ENCODE data around the gene GABBR2. TPM values are rescaled to one million over a fixed set of nuclear protein-coding genes. Genes with fewer than 3 reads are reported as not detected.

The GABBR2 gene
- total RNA-seq, 4 donors from 2014 or later: 0.17 to 0.26 TPM; not detected in 2

DNA sequence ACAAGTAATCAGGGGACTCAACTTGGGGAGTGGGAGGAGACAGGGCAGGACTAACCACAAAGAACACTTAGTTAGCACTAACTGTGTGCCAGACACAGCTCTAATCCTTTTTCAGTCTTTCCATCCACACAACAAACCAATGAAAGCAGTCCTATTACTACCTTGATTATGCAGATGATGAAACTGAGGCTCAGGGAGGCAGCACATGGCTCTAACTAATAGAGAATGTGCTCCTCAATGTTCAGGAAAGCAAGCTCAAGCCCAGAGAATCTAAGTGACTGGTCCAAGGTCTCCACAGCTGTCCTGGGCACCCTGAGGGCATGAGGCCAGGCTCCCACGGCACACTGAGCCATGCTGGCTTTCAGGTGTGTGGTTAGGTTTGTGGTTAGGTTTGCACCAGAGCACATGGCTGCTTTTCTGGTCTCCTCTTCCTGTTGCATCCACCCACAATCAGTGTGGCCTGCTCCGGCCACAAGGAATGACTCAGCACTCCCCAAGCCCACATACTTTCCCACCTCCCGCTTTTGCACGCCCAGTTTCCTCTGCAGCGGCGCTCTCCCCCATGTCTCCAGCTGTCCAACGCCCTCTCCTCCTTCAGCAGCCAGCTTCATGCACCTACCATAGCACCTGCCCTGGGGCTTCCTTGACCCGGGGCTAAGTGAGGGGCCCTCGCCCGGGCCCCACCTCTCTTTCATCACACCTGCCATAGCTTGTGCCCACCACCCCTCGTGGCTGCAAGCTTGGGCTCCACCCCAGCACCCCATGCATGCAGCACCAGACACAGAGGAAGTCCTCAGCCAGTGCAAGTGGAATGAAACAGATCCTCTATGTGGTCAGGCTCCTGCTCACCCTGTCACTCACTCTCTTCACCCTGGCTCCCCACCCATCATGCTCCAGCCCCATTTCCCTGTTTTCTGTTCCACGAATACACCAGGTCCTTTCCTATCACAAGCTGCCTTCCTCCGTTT is 133.1 kb downstream of the GABBR2 start:
- Histone ChIP-seq H3K4me3 (no peak overlapping the region), H3K27me3 (peaks cover 0 to 27% (median 0%) of the 10 kb centered on the region in 4 donors), H3K36me3 (no peaks in the 10 kb centered on the region), H3K4me1 (no peaks in the 10 kb centered on the region), H3K27ac (replicated peaks in 1 of 4) (no peak overlapping the region), H3K9me3 (no peaks in the 10 kb centered on the region)
- TF ChIP-seq POLR2AphosphoS5 (IDR thresholded peaks at IDR 0.05): no peak
- TF ChIP-seq EP300 (IDR thresholded peaks at IDR 0.05): no peak
- TF ChIP-seq, protein P1, sequence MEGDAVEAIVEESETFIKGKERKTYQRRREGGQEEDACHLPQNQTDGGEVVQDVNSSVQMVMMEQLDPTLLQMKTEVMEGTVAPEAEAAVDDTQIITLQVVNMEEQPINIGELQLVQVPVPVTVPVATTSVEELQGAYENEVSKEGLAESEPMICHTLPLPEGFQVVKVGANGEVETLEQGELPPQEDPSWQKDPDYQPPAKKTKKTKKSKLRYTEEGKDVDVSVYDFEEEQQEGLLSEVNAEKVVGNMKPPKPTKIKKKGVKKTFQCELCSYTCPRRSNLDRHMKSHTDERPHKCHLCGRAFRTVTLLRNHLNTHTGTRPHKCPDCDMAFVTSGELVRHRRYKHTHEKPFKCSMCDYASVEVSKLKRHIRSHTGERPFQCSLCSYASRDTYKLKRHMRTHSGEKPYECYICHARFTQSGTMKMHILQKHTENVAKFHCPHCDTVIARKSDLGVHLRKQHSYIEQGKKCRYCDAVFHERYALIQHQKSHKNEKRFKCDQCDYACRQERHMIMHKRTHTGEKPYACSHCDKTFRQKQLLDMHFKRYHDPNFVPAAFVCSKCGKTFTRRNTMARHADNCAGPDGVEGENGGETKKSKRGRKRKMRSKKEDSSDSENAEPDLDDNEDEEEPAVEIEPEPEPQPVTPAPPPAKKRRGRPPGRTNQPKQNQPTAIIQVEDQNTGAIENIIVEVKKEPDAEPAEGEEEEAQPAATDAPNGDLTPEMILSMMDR (IDR thresholded peaks at IDR 0.05): no peak
- no peak for TF ChIP-seq POLR2A (IDR thresholded peaks at IDR 0.05; ENCODE audit: low read depth)
- DNase-seq (ENCODE audit: extremely low spot score): no peak
- 80% methylated on average over 13 of the region's 13 CpGs for WGBS
- intact Hi-C loops (cut with DNase I): no loop called here

DNA sequence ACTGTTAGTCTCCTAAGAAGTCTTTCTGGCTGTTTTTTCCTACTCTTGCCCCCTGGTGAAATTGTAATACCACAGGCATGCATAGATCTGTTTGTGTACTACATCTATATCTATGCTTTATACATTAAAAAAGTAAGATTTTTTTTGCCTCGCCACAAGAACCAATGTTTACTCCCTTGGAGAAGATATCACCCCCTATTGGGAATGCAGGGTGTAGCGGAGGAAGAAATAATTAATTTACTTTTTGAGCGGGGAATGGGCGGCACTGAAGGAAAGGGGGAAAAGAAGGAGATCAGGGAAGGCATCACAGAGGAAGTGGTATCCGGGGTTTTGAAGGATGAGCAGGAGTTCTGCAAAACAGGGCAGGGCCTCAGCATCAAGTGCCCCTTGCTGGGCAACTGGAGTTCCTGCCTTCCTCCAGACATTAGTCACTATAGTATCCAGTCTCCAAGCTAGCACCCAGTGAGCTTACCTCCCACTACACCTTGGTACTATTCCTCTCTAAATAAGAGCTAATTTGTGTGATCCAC is 134.9 kb downstream of the GABBR2 start:
- DNase-seq (ENCODE audit: extremely low spot score): no peak
- Histone ChIP-seq H3K27me3 (peaks cover 0 to 15% (median 0%) of the 10 kb centered on the region in 4 donors), H3K27ac (replicated peaks in 1 of 4) (no peak overlapping the region), H3K36me3 (no peaks in the 10 kb centered on the region), H3K4me3 (no peak overlapping the region), H3K4me1 (no peaks in the 10 kb centered on the region), H3K9me3 (no peaks in the 10 kb centered on the region)
- intact Hi-C loops (cut with DNase I): no loop called here
- WGBS: 94% methylated on average over 5 of the region's 5 CpGs
- TF ChIP-seq EP300 (IDR thresholded peaks at IDR 0.05) (no peak), POLR2A (IDR thresholded peaks at IDR 0.05; ENCODE audit: low read depth) (no peak), POLR2AphosphoS5 (IDR thresholded peaks at IDR 0.05) (no peak)
- TF ChIP-seq, protein P1 (IDR thresholded peaks at IDR 0.05): no peak

DNA sequence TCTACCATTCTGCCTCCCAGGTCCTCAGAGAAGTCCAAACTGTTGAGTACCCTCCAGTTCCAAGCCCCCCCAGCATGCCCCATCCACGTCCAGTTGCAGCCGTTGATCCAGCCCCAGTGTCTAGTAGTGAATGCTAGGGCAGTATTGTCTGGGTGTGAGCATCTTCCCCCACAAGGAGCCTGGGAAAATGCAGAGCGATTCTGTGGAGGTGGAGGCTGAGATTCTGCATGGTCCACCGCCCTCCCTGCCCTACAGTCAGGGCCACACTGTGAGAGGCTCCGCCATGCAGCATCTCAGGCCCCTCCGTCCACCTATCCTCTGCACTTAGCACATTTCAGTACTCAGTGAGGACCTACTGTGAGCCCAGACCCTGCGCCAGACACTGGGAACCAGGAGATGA is 135.9 kb downstream of the GABBR2 start:
- Histone ChIP-seq H3K4me1 (no peaks in the 10 kb centered on the region), H3K27me3 (peaks cover 0 to 9% (median 0%) of the 10 kb centered on the region in 4 donors), H3K36me3 (no peaks in the 10 kb centered on the region), H3K27ac (replicated peaks in 1 of 4) (no peak overlapping the region), H3K9me3 (no peaks in the 10 kb centered on the region), H3K4me3 (no peak overlapping the region)
- TF ChIP-seq, protein P1 (IDR thresholded peaks at IDR 0.05): no peak
- TF ChIP-seq POLR2AphosphoS5 (IDR thresholded peaks at IDR 0.05) (no peak), POLR2A (IDR thresholded peaks at IDR 0.05; ENCODE audit: low read depth) (no peak), EP300 (IDR thresholded peaks at IDR 0.05) (no peak)
- DNase-seq (ENCODE audit: extremely low spot score): no peak
- intact Hi-C loops (cut with DNase I): no loop called here
- WGBS: 82% methylated on average over 7 of the region's 7 CpGs

DNA sequence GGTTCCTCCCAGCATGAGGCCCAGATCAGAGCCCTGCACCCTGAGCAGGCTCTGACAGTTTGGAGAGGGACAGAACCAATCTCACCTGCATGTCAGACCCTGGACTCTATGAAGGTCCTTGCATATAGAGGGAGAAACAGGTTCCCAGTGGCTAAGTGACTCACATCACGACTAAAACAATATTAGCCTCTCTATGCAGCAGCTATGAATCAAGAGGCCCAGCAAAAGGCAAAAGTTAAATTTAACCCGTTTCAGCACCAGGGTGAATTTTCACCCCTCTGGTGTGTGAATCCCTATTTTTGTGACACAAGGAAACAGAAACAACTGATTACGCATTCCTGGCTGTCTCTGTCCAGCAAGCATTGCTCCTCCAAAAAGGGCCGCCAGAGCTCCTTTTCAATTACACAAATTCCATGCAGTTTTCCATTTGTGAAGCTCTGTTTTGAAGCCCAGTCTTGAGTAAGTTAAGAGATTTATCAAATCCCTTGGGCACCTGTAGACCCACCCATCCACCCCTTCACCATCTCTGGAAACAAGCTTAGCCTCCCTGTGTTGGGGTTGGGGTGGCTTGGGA is 136.6 kb downstream of the GABBR2 start:
- intact Hi-C loops (cut with DNase I): no loop called here
- TF ChIP-seq POLR2AphosphoS5 (IDR thresholded peaks at IDR 0.05): no peak
- TF ChIP-seq POLR2A (IDR thresholded peaks at IDR 0.05; ENCODE audit: low read depth): no peak
- TF ChIP-seq EP300 (IDR thresholded peaks at IDR 0.05): no peak
- TF ChIP-seq, protein P1 (IDR thresholded peaks at IDR 0.05): no peak
- Histone ChIP-seq H3K36me3 (no peaks in the 10 kb centered on the region), H3K4me1 (no peaks in the 10 kb centered on the region), H3K4me3 (no peak overlapping the region), H3K27ac (replicated peaks in 1 of 4) (no peak overlapping the region), H3K9me3 (no peaks in the 10 kb centered on the region), H3K27me3 (peaks cover 0 to 4% (median 0%) of the 10 kb centered on the region in 4 donors)
- 57% methylated on average over 4 of the region's 4 CpGs for WGBS
- peak; percentile 84 for DNase-seq (ENCODE audit: extremely low spot score)
